IMR-90 (cell line): ENCODE measurements around the gene EFNA5. TPM values are rescaled to one million over a fixed set of nuclear protein-coding genes. Genes with fewer than 3 reads are reported as not detected.

ENCODE experiments used
- ATAC-seq: fragments of 200-7000 bp; cut with Tn5 transposase; 2 replicates; pipeline ENCODE4 v1.9.1; 2020; ENCODE audit warnings: low read depth, mild to moderate bottlenecking, moderate library complexity
- BruUV-seq: library from RNA; stranded (reverse); fragments of 400-500 nt; replicated peaks from 2 replicates; lab custom pipeline; 2021; lab: Mats Ljungman, UMichigan
- CTCF ChIA-PET: fragments of 300-600 bp; formaldehyde crosslinking; extraction: SDS; loops from one replicate; lab custom pipeline; 2021; ENCODE audit warnings: antibody characterized with exemption; lab: Yijun Ruan, JAX
- POLR2A ChIA-PET: fragments of 300-600 bp; sonication (Branson Sonifier 250); formaldehyde crosslinking; loops from one replicate; lab custom pipeline; 2022; ENCODE audit warnings: antibody characterized with exemption; ENCODE audit not compliant: unreplicated experiment; lab: Charles Lee
- DNase-seq: peaks from one replicate; pipeline ENCODE4 v3.0.0; 2013
- H2AFZ ChIP-seq: replicated peaks from 2 replicates; pipeline ENCODE3; 2013; ENCODE audit warnings: low read length, mild to moderate bottlenecking; ENCODE audit not compliant: poor library complexity
- H2AK5ac ChIP-seq: 2 replicates; pipeline ENCODE4 v1.6.1; 2013; ENCODE audit warnings: low read depth, low read length, inconsistent platforms
- H2AK9ac ChIP-seq: replicated peaks from 2 replicates; pipeline ENCODE3; 2013; ENCODE audit warnings: mild to moderate bottlenecking, low read depth, low read length, moderate library complexity; ENCODE audit not compliant: poor library complexity
- H2BK120ac ChIP-seq: 2 replicates; pipeline ENCODE4 v1.6.1; 2013; ENCODE audit warnings: low read depth, low read length, inconsistent platforms
- H2BK15ac ChIP-seq: 3 replicates; pipeline ENCODE4 v1.6.1; 2013; ENCODE audit warnings: low read depth, low read length, inconsistent platforms
- H2BK20ac ChIP-seq: 2 replicates; pipeline ENCODE4 v1.6.1; 2013; ENCODE audit warnings: low read depth, mild to moderate bottlenecking, inconsistent platforms, low read length, moderate library complexity
- H2BK5ac ChIP-seq: 2 replicates; pipeline ENCODE4 v1.6.1; 2013; ENCODE audit warnings: mild to moderate bottlenecking, low read depth, low read length, inconsistent platforms; ENCODE audit not compliant: poor library complexity, severe bottlenecking
- H3K14ac ChIP-seq: replicated peaks from 2 replicates; pipeline ENCODE4 v1.6.1; 2013; ENCODE audit warnings: low read depth, low read length, inconsistent platforms
- H3K18ac ChIP-seq: 2 replicates; pipeline ENCODE4 v1.6.1; 2013; ENCODE audit warnings: low read depth, low read length, control low read depth
- H3K23ac ChIP-seq: 2 replicates; pipeline ENCODE4 v1.6.1; 2013; ENCODE audit warnings: low read depth, low read length, inconsistent platforms
- H3K27ac ChIP-seq: 2 replicates; pipeline ENCODE4 v1.5.1; 2013; ENCODE audit warnings: mild to moderate bottlenecking, control low read depth, low read length; ENCODE audit not compliant: insufficient read depth
- H3K27me3 ChIP-seq: 2 replicates; pipeline ENCODE4 v1.6.1; 2013; ENCODE audit warnings: low read length; ENCODE audit not compliant: control insufficient read depth, insufficient read depth
- H3K36me3 ChIP-seq: 2 replicates; pipeline ENCODE4 v1.6.1; 2013; ENCODE audit warnings: low read length, mixed read lengths; ENCODE audit not compliant: control insufficient read depth, insufficient read depth
- H3K4ac ChIP-seq: 2 replicates; pipeline ENCODE4 v1.6.1; 2013; ENCODE audit warnings: low read depth, low read length, inconsistent platforms
- H3K4me1 ChIP-seq: 2 replicates; pipeline ENCODE4 v1.6.1; 2013; ENCODE audit warnings: low read length, mixed read lengths; ENCODE audit not compliant: control insufficient read depth, insufficient read depth
- H3K4me2 ChIP-seq: 2 replicates; pipeline ENCODE4 v1.6.1; 2013; ENCODE audit warnings: low read depth, mild to moderate bottlenecking, control low read depth, low read length, moderate library complexity
- H3K4me3 ChIP-seq: 2 replicates; pipeline ENCODE4 v1.5.1; 2013; ENCODE audit warnings: low read depth, mild to moderate bottlenecking, control low read depth, low read length, moderate library complexity; ENCODE audit not compliant: insufficient read depth
- H3K56ac ChIP-seq: 2 replicates; pipeline ENCODE4 v1.6.1; 2013; ENCODE audit warnings: low read length, inconsistent platforms; ENCODE audit not compliant: insufficient read depth; ENCODE audit errors: extremely low read depth
- H3K79me1 ChIP-seq, 2 experiments: 2 replicates each; pipeline ENCODE4 v1.6.1; 2013; ENCODE audit warnings: low read length in 2 of 2, inconsistent platforms in 1 of 2, low read depth in 1 of 2
- H3K9ac ChIP-seq: 2 replicates; pipeline ENCODE4 v1.6.1; 2013; ENCODE audit warnings: low read depth, low read length, control low read depth
- H3K9me1 ChIP-seq: 2 replicates; pipeline ENCODE4 v1.6.1; 2013; ENCODE audit warnings: low read length, inconsistent platforms; ENCODE audit not compliant: insufficient read depth
- H3K9me3 ChIP-seq: 2 replicates; pipeline ENCODE4 v1.6.1; 2013; ENCODE audit warnings: low read length; ENCODE audit not compliant: control insufficient read depth, insufficient read depth
- H4K20me1 ChIP-seq: 2 replicates; pipeline ENCODE4 v1.6.1; 2013; ENCODE audit warnings: low read length, inconsistent platforms; ENCODE audit not compliant: insufficient read depth
- H4K5ac ChIP-seq: 2 replicates; pipeline ENCODE4 v1.6.1; 2013; ENCODE audit warnings: mild to moderate bottlenecking, low read depth, low read length, control low read depth
- H4K8ac ChIP-seq, 2 experiments: 2 replicates each; pipeline ENCODE4 v1.6.1; 2013; ENCODE audit warnings: low read depth in 2 of 2, low read length in 2 of 2, control low read depth in 1 of 2, inconsistent platforms in 1 of 2
- H4K91ac ChIP-seq: 2 replicates; pipeline ENCODE4 v1.6.1; 2013; ENCODE audit warnings: low read depth, low read length, inconsistent platforms; ENCODE audit not compliant: insufficient read depth
- BHLHE40 ChIP-seq: fragments of 150-350 bp; IDR thresholded peaks from 2 replicates; pipeline ENCODE4 v1.6.1; 2016; ENCODE audit warnings: mild to moderate bottlenecking, low read depth, low read length
- CEBPB ChIP-seq: IDR thresholded peaks from 2 replicates; pipeline ENCODE4 v1.6.1; 2012; ENCODE audit warnings: low read depth, low read length, improper control_type of control experiment
- FOS ChIP-seq: fragments of 150-350 bp; IDR thresholded peaks from 2 replicates; pipeline ENCODE4 v1.6.1; 2016; ENCODE audit warnings: low read depth, low read length
- MAFK ChIP-seq: IDR thresholded peaks from 2 replicates; pipeline ENCODE4 v1.6.1; 2012; ENCODE audit warnings: low read depth, low read length, improper control_type of control experiment
- MAZ ChIP-seq: IDR thresholded peaks from 2 replicates; pipeline ENCODE4 v1.6.1; 2012; ENCODE audit warnings: low read depth, mild to moderate bottlenecking, low read length, improper control_type of control experiment, moderate library complexity, borderline replicate concordance
- MXI1 ChIP-seq: IDR thresholded peaks from 2 replicates; pipeline ENCODE4 v1.6.1; 2012; ENCODE audit warnings: low read depth, mild to moderate bottlenecking, low read length, moderate library complexity, borderline replicate concordance
- POLR2A ChIP-seq: IDR thresholded peaks from 2 replicates; pipeline ENCODE4 v1.6.1; 2012; ENCODE audit warnings: mild to moderate bottlenecking, low read depth, low read length
- RAD21 ChIP-seq: IDR thresholded peaks from 2 replicates; pipeline ENCODE4 v1.6.1; 2012; ENCODE audit warnings: low read length, improper control_type of control experiment
- RCOR1 ChIP-seq: IDR thresholded peaks from 2 replicates; pipeline ENCODE4 v1.6.1; 2012; ENCODE audit warnings: mild to moderate bottlenecking, low read length, improper control_type of control experiment; ENCODE audit not compliant: insufficient replicate concordance
- WGBS, 2 experiments: methylation state at CpG; one replicate each; pipeline versions ENCODE4 v1.1.5 to v1.1.7; 2013; ENCODE audit warnings: missing lambda C conversion rate in 2 of 2; ENCODE audit not compliant: insufficient read length in 1 of 2; ENCODE audit errors: extremely low coverage in 2 of 2; 5-methylcytosine and 5-hydroxymethylcytosine counted together
- dilution Hi-C: fragments of 300-500 bp; cut with HindIII; formaldehyde crosslinking; loops from one replicate; pipeline ENCODE4 v1.14.3; 2018; ENCODE audit warnings: low sequenced_read_pairs; ENCODE audit not compliant: unreplicated experiment
- in situ Hi-C: fragments of 300-500 bp; cut with MboI; formaldehyde crosslinking; loops from 3 replicates; pipeline ENCODE4 v1.14.3; 2019; ENCODE audit warnings: low sequenced_read_pairs, inconsistent platforms, mixed read lengths
- intact Hi-C: fragments of 100-400 bp; cut with micrococcal nuclease; formaldehyde crosslinking; loops from 2 replicates; pipeline ENCODE4 v1.10.0; 2022
- polyA plus RNA-seq, 3 experiments: library from polyadenylated mRNA; depleted of rRNA; stranded (reverse); fragments of >200 nt; gene quantifications; 2 replicates each; pipeline ENCODE4 v1.2.3, GENCODE V29; 2012; ENCODE audit warnings: low replicate concordance in 1 of 3
- total RNA-seq: library from RNA; depleted of rRNA; stranded (reverse); fragments of >200 nt; gene quantifications from 2 replicates; pipeline ENCODE4 v1.2.3, GENCODE V29; 2012
- TF ChIP-seq, protein P1 (sequence below): fragments of 150-350 bp; IDR thresholded peaks from 2 replicates; pipeline ENCODE4 v1.6.1; 2016; ENCODE audit warnings: low read depth, mild to moderate bottlenecking, low read length, moderate library complexity, borderline replicate concordance
- TF ChIP-seq, protein P2 (sequence below): conservative IDR thresholded peaks from 2 replicates; pipeline ENCODE4 v1.5.1; 2012; ENCODE audit warnings: mild to moderate bottlenecking, low read depth, low read length, improper control_type of control experiment

The EFNA5 gene
- total and polyA plus RNA-seq, 2 of the 4 experiments (the other 2 are of a cell fraction) = 1.5 to 1.6 TPM

DNA sequence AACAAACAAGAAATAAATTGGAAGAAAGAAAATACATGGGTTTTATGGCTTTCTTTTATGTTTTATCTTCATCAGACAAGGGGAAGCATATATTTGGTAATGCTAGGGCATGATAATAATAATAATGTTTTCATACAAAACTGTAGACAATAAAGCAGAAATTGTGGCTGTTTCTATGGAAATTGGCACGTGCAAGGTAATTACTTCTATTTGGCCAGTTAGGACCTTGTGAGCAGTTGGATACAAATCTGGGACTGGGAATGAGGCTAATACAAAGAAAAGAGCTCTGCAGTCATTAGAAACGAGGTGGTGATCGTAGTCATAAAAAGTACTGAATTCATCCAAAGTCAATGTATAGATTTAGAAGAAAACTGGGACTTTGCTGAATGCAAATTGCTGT is 233.6 kb downstream of the EFNA5 start:
- POLR2A ChIA-PET = no interaction called here
- CTCF ChIA-PET = no interaction called here
- Histone ChIP-seq H2BK20ac (no peak overlapping the region), H3K18ac (no peak overlapping the region), H3K9ac (no peak overlapping the region), H3K27me3 (no peaks in the 10 kb centered on the region), H4K8ac (no peak overlapping the region), H2BK120ac (no peak overlapping the region), H3K9me3 (peaks cover 4% of the 10 kb centered on the region; the same call in 1 of the 2 replicates), H3K56ac (no peak overlapping the region), H3K27ac (no peak overlapping the region), H3K4me2 (no peak overlapping the region), H3K36me3 (no peaks in the 10 kb centered on the region), H3K4me3 (no peak overlapping the region), H3K79me1 (no peaks in the 10 kb centered on the region), H3K9me1 (peaks cover 3% of the 10 kb centered on the region; the same call in 1 of the 2 replicates), H2AK5ac (no peak overlapping the region), H2AFZ (no peak overlapping the region), H3K14ac (no peak overlapping the region), H2BK15ac (no peak overlapping the region), H3K23ac (no peak overlapping the region), H4K5ac (no peak overlapping the region), H3K4ac (no peak overlapping the region), H2AK9ac (no peak overlapping the region), H4K91ac (no peak overlapping the region), H2BK5ac (no peak overlapping the region), H3K4me1 (peaks cover 2% of the 10 kb centered on the region; the same call in 1 of the 2 replicates), H4K20me1 (no peaks in the 10 kb centered on the region)
- ATAC-seq (no peak), DNase-seq (no peak)
- dilution Hi-C loops = no loop called here
- TF ChIP-seq MAFK (no peak), RAD21 (no peak), POLR2A (no peak), MAZ (no peak), CEBPB (no peak), FOS (no peak), RCOR1 (no peak), BHLHE40 (no peak), MXI1 (no peak)
- TF ChIP-seq, protein P1, sequence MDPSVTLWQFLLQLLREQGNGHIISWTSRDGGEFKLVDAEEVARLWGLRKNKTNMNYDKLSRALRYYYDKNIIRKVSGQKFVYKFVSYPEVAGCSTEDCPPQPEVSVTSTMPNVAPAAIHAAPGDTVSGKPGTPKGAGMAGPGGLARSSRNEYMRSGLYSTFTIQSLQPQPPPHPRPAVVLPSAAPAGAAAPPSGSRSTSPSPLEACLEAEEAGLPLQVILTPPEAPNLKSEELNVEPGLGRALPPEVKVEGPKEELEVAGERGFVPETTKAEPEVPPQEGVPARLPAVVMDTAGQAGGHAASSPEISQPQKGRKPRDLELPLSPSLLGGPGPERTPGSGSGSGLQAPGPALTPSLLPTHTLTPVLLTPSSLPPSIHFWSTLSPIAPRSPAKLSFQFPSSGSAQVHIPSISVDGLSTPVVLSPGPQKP = no peak
- TF ChIP-seq, protein P2, sequence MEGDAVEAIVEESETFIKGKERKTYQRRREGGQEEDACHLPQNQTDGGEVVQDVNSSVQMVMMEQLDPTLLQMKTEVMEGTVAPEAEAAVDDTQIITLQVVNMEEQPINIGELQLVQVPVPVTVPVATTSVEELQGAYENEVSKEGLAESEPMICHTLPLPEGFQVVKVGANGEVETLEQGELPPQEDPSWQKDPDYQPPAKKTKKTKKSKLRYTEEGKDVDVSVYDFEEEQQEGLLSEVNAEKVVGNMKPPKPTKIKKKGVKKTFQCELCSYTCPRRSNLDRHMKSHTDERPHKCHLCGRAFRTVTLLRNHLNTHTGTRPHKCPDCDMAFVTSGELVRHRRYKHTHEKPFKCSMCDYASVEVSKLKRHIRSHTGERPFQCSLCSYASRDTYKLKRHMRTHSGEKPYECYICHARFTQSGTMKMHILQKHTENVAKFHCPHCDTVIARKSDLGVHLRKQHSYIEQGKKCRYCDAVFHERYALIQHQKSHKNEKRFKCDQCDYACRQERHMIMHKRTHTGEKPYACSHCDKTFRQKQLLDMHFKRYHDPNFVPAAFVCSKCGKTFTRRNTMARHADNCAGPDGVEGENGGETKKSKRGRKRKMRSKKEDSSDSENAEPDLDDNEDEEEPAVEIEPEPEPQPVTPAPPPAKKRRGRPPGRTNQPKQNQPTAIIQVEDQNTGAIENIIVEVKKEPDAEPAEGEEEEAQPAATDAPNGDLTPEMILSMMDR = no peak
- in situ Hi-C loops = no loop called here
- intact Hi-C loops = no loop called here
- WGBS, 2 experiments = 100% methylated on average over 1 of the region's 3 CpGs; no CpG with 5 or more reads in 1 of the 2 experiments
- BruUV-seq = no TSS peak
